Activated CD8-positive, alpha-beta memory T cell treated with anti-CD3 and anti-CD28 coated beads, Interleukin-2, amount 50 U/mL, for 4 hours (primary cell): ENCODE results near the gene SYT2.
"Not testable (repeated sequence)": the region's sequence is repeated elsewhere in the genome, so short reads cannot be mapped to it uniquely, and the experiment has no call there.

Source experiments
- DNase-seq: peaks from one replicate; pipeline ENCODE4 v3.0.0-alpha.2; 2020

Gene SYT2

GRCh38 chr1:202565890-202566602 is 144.2 kb downstream of the SYT2 start:
- no peak for DNase-seq

DNA sequence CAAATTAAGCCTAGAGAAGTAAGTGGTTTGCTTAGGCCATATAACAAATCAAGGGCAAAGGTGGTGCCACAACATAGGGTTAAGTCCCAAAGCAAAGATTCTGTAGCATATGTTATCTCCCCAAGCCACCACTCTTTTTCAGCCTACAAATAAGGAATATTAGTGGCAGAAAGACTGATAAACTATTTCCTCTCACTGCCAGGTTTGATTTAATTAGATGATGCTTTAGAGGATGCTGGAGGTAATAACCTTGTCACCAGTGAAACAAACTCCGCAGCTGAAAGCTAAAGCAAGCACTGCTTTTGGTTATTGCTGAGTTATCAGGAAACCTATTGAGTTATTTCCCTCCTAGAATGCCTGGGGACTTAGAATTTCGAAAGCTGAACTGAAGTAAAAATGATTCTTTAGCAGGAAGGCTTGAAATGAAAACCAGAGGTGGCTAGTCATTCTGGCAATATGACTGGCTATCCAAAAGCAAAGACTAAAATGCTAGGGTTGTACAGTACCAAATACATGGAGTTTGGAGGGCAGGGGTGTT is 145.2 kb downstream of the SYT2 start:
- DNase-seq = no peak

DNA sequence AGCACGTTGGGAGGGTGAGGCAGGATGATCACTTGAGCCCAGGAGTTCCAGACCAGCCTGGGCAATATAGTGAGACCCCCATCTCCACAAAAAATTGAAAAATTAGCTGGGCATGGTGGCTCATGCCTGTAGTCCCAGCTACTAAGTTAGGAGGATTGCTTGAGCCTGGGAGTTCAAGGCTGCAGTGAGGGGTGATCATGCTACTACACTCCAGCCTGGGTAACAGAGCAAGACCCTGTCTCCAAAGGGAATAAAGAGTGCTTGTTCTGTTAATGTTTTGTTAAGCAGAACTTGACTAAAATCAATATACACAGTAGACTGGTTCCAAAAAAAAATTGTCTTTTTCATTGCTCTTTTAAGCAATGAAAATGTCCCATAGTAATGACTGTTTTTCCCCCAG is 146.4 kb downstream of the SYT2 start:
- no peak for DNase-seq

GRCh38 chr1:202562444-202563060 is 147.7 kb downstream of the SYT2 start:
- DNase-seq = no peak

GRCh38 chr1:202561726-202562443 is 148.4 kb downstream of the SYT2 start:
- no peak for DNase-seq

DNA sequence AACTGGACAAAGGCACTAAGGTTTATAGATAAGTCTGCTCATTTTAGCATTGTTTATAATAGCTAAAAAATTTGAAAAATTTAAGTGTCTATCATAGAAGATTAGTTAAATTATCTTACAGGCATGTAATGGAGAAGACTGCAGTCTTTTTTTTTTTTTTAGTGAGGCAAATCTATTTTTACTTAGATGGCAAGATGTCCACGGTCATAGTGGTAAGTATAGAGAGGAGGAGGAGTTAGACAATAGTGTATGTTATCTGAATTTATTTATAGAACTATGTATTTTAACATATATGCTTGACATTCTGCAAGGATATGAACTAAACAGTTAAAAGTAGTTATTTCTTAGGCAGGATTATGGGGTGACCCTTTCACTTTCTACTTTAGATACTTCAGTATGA is 149.0 kb downstream of the SYT2 start:
- no peak for DNase-seq

GRCh38 chr1:202557662-202558061 is 152.6 kb downstream of the SYT2 start:
- not testable (repeated sequence) for DNase-seq

- DNase-seq = not testable (repeated sequence)
These were observed 154.2 kb downstream of the SYT2 start for GRCh38 chr1:202556037-202556436.

DNA sequence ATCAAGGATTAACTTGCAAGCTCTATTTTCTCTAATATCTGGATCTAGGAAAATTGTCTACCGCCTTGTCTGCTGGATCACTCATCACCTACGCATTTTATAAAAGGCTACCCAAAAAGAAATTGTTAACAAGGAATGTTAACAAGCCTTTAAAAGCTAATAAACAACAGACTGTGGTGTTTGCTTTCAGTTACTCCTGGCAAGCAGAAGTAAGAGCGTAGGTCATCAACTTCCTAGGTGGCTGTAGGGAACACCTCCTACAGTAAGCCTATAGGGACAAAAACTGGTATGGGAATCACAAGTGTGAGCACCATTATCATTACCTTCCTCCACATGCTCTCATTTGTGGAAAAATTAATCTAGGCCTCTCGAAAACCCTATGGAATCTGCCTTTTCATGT is 155.6 kb downstream of the SYT2 start:
- not testable (repeated sequence) for DNase-seq

DNA sequence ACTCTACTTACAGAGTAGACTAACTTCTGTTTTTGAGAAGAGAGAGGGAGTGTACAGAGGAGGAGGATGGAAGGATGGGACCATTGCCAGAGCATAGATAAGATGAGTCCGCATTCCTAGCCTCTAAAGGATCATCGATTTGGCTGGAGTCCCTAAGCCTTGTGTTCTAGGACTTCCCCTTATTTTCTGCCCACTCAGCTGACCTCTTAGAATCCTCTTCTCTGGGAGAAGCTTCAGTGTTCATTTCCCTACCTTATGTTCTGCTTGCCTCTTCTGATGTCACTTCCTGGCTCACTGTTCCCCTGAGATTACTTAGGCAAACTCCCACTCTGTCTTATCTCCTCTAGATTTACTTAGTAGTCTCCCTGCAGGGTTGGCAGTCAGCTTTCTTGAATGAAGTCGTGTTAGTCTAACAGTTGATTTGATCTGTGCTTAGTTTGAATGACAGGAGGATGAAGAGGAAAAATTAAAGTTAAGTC is 156.7 kb downstream of the SYT2 start:
- DNase-seq = no peak

GRCh38 chr1:202553078-202553477 is 157.2 kb downstream of the SYT2 start:
- not testable (repeated sequence) for DNase-seq

DNA sequence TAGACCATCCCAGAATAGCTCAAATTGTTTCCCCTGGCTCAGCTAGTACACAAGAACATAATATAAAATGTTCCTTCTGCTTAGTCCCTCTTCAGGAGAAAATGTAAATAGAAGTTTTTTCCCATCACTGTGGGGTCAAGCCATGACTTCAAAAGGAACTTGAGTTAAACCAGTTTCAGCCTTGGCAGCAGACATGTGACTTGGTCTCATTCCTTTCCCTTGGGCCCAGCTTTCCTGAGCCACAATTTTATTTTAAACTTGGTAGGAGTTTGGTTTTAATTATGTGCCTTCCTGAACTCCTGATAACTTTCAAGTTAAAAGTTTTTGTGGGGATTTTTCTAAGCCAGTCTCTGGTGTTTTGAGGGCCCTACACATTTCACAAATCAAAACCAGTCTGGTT is 157.6 kb downstream of the SYT2 start:
- DNase-seq = not testable (repeated sequence)

DNA sequence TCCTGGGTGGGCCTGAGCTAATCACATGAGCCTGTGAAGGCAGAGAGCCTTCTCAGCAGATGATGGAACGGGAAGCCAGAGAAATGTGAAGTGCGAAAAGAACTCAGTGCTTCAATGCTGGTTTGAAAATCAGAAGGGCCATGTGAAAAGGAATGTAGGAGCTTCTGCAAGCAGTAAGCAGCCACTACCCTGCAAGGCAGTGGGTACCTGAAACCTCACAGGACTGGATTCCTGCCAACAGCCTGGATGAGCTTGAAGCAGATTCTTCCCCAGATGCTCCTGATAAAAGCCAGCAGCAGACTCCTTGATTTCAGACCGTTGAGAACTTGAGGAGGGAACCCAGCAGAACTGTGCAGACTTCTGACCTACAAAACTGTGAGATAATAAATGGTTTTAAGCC is 158.6 kb downstream of the SYT2 start:
- no peak for DNase-seq

- not testable (repeated sequence) for DNase-seq
These were observed 160.2 kb downstream of the SYT2 start for GRCh38 chr1:202550088-202550487.

GRCh38 chr1:202547215-202547614 is 163.0 kb downstream of the SYT2 start:
- no peak for DNase-seq

- DNase-seq = not testable (repeated sequence)
These were observed 163.5 kb downstream of the SYT2 start for GRCh38 chr1:202546796-202547195.

DNA sequence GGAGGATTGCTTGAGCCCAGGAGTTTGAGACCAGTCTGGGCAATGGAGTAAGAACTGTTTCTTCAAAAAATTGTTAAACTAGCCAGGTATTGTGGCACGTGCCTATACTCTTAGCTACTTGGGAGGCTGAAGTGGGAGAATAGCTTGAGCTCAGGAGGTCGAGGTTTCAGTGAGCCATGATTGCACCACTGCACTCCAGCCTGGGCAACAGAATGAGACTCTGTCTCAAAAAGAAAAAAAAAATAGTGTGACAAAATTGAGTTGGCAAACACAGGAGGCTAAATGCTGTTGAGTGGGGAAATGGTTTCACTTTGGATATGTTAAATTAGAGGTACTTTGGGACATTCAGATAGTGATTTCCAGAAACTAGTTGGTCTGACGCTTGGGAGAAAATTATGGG is 163.9 kb downstream of the SYT2 start:
- not testable (repeated sequence) for DNase-seq

GRCh38 chr1:202545647-202546303 is 164.5 kb downstream of the SYT2 start:
- not testable (repeated sequence) for DNase-seq

DNA sequence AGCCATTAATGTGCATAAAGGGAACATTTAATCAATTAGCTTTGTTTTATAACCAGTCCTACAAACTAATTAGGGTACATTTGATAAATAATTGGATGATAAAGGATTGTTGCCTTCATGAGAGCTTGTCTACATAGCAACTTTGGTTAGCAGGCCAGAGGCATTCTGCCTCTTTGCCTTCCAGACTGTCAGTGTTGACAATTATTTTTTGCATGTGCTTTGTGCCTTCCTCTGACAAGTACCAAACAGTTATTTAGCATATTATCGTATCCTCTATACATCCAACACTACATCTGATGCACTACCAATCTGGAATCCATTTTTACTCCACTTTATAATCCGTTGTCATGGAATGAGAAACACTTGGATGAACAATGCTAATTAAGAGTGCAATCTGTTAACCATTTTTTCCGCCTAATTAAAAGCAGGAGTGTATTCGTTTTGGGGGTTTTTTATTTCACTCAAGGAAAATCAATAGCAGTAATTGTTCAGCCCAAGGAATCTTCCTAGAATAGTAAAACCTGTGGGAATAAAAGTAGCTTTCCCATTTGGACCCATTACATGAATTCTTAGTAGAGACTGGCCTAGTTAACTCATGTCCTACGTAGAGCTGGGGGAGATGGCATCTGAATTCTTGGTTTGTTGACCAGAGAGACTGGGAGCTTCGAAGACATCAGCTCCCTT is 165.3 kb downstream of the SYT2 start:
- not testable (repeated sequence) for DNase-seq

DNA sequence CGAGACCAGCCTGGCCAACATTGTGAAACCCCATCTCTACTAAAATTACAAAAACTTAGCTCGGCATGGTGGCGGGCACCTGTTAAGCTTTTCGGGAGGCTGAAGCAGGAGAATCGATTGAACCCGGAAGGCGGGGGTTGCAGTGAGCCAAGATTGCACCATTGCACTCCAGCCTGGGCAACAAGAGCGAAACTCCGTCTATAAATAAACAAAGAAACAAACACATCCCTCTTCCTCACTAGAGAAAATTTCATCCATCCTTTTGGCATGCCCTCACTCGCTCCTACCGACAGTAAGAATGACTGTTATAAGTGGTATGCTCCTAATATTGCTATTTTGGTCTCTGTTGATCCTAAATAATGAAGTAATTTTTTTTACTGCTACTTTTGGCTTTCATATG is 166.7 kb downstream of the SYT2 start:
- not testable (repeated sequence) for DNase-seq

- not testable (repeated sequence) for DNase-seq
These were observed 167.8 kb downstream of the SYT2 start for GRCh38 chr1:202542415-202542814.

- DNase-seq = not testable (repeated sequence)
These were observed 169.4 kb downstream of the SYT2 start for GRCh38 chr1:202540858-202541257.
